ENCODE measurements around the gene ZNF20.

ZNF20 gene

GRCh38 chr19:12139885-12140544 is at the start of gene ZNF20:
TSS of gene ZNF20 (minus strand) at chr19:12140350. CDS start at chr19:12140182, 168 bp downstream.
- in situ Hi-C loops (cut with MboI; ENCODE audit: low sequenced_read_pairs), result no loop called here

GRCh38 chr19:12187625-12188024 is 47.5 kb upstream of the ZNF20 start:
- in situ Hi-C loops (cut with MboI; ENCODE audit: low sequenced_read_pairs), result no loop called here

- in situ Hi-C loops (cut with MboI; ENCODE audit: low sequenced_read_pairs), result no loop called here
Observed at GRCh38 chr19:12180377-12180776, 40.2 kb upstream of the ZNF20 start.

GRCh38 chr19:12166626-12167025 is 26.5 kb upstream of the ZNF20 start:
- in situ Hi-C loops (cut with MboI; ENCODE audit: low sequenced_read_pairs), result no loop called here

- in situ Hi-C loops (cut with MboI; ENCODE audit: low sequenced_read_pairs), result no loop called here
Observed at GRCh38 chr19:12163826-12164225, 23.7 kb upstream of the ZNF20 start.

- in situ Hi-C loops (cut with MboI; ENCODE audit: low sequenced_read_pairs), result no loop called here
Observed at GRCh38 chr19:12162882-12163806, 23.0 kb upstream of the ZNF20 start, which contains the start of gene ZNF136. TSS of gene ZNF136 (plus strand) at chr19:12163096. CDS start at chr19:12163204, 108 bp downstream.

GRCh38 chr19:12162513-12162881 is 22.3 kb upstream of the ZNF20 start:
- in situ Hi-C loops (cut with MboI; ENCODE audit: low sequenced_read_pairs), result no loop called here

GRCh38 chr19:12159773-12160414 is 19.7 kb upstream of the ZNF20 start:
- in situ Hi-C loops (cut with MboI; ENCODE audit: low sequenced_read_pairs), result no loop called here

GRCh38 chr19:12156223-12157058 is 16.3 kb upstream of the ZNF20 start, which contains the start of gene ZNF625:
TSS of gene ZNF625 (minus strand) at chr19:12156734. CDS start at chr19:12156558, 176 bp downstream.
- in situ Hi-C loops (cut with MboI; ENCODE audit: low sequenced_read_pairs), result no loop called here

GRCh38 chr19:12155324-12155860 is 15.2 kb upstream of the ZNF20 start:
- in situ Hi-C loops (cut with MboI; ENCODE audit: low sequenced_read_pairs), result no loop called here

- in situ Hi-C loops (cut with MboI; ENCODE audit: low sequenced_read_pairs), result no loop called here
Observed at GRCh38 chr19:12145348-12145747, 5.2 kb upstream of the ZNF20 start.

- in situ Hi-C loops (cut with MboI; ENCODE audit: low sequenced_read_pairs), result no loop called here
Observed at GRCh38 chr19:12141405-12141736, 1.2 kb upstream of the ZNF20 start.

- in situ Hi-C loops (cut with MboI; ENCODE audit: low sequenced_read_pairs), result no loop called here
Observed at GRCh38 chr19:12140545-12141404, 625 bp upstream of the ZNF20 start.

- in situ Hi-C loops (cut with MboI; ENCODE audit: low sequenced_read_pairs), result no loop called here
Observed at GRCh38 chr19:12139269-12139668, 881 bp downstream of the ZNF20 start.

GRCh38 chr19:12137221-12137940 is 2.8 kb downstream of the ZNF20 start:
- in situ Hi-C loops (cut with MboI; ENCODE audit: low sequenced_read_pairs), result no loop called here

- in situ Hi-C loops (cut with MboI; ENCODE audit: low sequenced_read_pairs), result no loop called here
Observed at GRCh38 chr19:12133069-12133468, 7.1 kb downstream of the ZNF20 start.

- in situ Hi-C loops (cut with MboI; ENCODE audit: low sequenced_read_pairs), result no loop called here
Observed at GRCh38 chr19:12126707-12127106, 13.4 kb downstream of the ZNF20 start.

- in situ Hi-C loops (cut with MboI; ENCODE audit: low sequenced_read_pairs), result no loop called here
Observed at GRCh38 chr19:12117201-12117970, 22.8 kb downstream of the ZNF20 start.

All from HL-60/S4 (cell line).